ENCODE data around the gene ZG16.
"Not testable (repeated sequence)": the region's sequence is repeated elsewhere in the genome, so short reads cannot be mapped to it uniquely, and the experiment has no call there.

Gene ZG16

DNA sequence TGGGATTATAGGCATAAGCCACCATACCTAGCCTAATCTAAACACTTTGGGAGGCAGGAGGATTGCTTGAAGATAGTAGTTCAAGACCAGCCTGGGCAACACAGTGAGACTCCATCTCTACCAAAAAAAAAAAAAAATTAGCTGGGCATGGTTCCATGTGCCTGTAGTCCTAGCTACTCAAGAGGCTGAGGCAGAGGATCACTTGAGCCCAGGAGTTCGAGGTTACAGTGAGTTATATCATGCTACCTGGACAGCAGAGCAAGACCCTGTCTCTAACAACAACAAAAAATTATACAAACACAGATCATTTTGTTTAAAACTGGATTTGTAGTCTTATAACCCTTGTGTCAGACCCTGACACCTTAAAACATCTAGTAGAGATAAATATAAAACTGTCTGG lies 24.5 kb upstream of the ZG16 start:
- DNase-seq: no peak

- DNase-seq: peak; percentile 25
Observed at GRCh38 chr16:29756654-29757053, 21.4 kb upstream of the ZG16 start.

- not testable (repeated sequence) for DNase-seq
Observed at GRCh38 chr16:29757086-29757485, 21.0 kb upstream of the ZG16 start.

DNA sequence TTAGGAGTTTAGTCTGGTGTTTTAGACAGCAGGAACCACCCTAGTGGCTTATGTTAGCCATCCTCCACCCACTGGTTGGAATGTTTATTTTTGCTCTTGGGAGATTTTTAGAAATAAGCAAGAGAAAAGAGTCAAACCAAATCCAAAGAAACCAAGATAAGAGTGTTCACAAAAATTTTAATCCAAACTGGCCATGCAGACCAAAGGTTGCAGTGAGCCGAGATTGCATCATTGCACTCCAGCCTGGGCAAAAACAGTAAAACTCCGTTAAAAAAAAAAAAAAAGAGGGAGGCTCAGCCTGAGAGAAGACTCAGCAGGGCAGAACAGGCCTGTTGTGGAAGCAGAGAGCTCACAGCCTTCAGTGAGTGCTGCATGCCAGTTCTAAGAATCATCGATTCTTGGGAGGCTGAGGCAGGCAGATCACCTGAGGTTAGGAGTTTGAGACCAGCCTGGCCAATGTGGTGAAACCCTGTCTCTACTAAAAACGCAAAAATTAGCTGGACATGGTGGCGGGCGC lies 20.0 kb upstream of the ZG16 start:
- no peak for DNase-seq

DNA sequence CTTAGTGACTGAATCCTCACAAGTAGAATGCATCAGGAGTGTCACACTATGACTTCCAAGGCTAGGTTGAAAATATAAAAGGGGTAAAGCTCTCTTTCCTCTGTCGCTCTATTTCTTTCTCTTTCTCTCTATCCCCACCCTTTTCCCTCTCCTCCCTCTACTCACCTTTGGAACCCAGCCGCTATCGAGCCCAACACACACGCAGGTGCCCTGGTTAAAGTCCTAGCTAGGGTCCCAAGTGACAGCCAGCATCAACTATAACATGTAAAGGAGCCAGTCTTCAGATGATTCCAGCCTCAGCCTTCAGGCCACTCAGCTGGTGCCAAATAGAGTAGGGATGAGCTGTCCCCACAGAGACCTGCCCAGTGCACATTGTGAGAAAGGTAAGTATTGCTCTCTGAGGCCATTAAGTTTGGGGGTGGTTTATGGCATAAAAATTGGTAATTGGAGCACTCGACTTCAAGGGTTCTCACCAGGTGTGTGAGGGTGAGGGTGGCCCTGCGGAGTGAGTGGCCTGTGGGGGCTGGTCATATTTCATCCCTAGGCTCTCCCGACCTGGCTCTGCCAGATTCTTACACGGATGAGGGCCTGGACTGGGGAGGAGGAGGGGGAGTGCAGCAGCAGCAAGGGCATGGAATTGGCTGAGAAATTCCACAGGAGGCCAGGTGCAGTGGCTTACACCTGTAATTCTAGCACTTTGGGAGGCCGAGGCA lies 17.3 kb upstream of the ZG16 start:
- DNase-seq: no peak

GRCh38 chr16:29761280-29761651 lies 16.8 kb upstream of the ZG16 start:
- DNase-seq: not testable (repeated sequence)

DNA sequence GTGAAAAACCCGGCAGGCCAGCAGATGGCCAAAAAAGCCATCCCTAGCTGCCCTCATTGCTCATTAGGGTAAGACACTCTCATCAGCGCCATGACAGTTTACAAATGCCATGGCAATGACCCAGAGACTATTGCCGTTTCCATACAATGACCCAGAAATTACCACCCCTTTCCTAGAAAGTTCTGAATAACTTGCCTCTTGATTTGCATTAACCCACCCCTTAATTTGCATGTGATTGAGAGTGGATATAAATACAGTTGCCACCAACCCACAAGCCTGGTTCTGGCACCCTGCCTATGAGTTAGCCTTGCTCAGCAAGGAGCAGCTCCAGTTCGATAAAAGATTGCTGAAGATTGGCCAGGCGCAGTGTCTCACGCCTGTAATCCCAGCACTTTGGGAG lies 16.2 kb upstream of the ZG16 start:
- DNase-seq: no peak

DNA sequence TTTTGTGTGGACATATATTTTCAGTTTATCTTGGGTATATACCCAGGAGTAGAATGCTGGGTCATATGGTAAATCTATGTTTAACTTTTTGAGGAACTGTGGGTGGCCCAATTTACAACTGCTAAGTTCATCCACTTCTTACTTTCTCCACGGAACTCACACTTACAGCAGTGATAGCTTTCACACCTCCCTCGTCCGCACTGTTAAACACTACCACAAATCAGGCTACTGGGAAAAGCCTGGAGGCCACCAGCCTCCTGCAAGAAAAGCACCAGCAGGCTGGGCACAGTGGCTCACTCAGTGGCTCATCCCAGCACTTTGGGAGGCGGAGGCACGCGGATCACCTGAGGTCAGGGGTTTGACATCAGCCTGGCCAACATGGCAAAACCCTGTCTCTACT lies 14.7 kb upstream of the ZG16 start:
- DNase-seq: no peak

DNA sequence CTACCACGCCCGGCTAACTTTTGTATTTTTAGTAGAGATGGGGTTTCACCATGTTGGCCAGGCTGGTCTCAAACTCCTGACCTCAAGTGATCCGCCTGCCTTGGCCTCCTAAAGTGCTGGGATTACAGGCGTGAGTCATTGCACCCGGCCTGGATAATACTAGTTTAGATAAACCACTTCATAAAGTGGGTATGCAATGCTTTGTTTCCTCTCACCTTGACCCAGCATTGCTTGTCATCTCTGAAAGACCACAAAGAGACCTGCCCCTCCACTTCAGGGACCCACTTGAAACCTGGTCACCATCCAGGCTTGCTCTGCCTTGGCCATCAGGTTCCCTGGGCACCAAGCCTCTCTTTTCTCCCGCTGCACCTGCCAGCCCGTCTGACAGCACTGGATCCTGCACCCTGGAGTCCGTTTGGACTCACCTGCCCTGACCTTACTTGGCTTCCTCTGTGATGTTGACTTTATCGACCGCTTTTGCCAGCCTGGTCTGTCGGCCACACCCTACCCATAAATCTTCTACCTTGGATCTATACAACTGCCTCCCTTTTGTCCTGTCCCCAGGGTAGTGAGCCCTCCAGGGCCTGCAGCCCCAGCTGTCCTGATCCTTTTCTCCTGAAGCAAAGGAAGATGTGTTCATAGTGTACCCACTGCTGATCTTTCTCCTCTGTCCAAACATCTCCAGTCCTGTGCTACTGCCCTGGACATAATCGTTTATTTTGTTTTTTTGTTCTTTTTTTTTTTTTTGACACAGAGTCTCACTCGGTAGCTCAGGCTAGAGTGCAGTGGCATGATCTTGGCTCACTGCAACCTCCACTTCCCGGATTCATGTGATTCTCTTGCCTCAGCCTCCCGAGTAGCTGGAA lies 12.7 kb upstream of the ZG16 start:
- DNase-seq: no peak

- no peak for DNase-seq
Observed at GRCh38 chr16:29766571-29766970, 11.5 kb upstream of the ZG16 start.

DNA sequence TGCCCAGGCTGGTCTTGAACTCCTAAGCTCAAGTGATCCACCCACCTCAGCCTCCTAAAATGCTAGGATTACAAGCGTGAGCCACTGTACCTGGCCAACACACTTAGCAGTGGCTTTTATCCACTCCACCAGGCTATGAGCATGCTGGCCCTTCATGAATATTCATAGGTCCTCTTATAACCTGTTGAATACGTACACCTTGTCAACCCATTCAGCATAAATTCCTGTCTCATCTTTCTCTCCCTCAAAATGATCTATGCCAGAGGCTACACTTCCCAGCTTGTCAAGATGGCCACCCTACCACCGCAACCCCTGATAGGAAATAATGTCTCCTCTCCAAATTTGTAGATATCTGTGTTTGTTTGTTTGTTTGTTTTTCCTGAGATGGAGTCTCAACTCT lies 11.0 kb upstream of the ZG16 start:
- DNase-seq: no peak

DNA sequence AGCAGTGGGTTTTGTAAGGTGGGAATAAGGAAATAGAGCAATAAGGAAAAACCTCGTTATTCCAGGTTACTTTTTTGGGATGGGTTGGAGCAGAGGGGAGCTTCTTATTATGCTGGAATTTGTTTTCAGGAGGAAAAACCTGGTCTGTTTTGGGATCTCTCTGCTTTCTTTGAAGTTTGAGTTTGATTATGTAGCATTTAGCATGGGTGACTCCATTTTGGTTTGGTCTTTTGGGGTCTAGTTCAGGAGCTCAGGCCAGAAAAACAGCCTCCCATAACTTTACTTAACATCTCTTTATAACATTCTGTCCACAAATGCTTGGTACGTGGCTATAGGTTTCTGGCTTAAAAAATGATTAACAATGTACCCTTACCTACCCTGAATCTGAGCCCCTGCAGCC lies 8.5 kb upstream of the ZG16 start:
- no peak for DNase-seq

- no peak for DNase-seq
Observed at GRCh38 chr16:29770250-29770929, 7.7 kb upstream of the ZG16 start.

DNA sequence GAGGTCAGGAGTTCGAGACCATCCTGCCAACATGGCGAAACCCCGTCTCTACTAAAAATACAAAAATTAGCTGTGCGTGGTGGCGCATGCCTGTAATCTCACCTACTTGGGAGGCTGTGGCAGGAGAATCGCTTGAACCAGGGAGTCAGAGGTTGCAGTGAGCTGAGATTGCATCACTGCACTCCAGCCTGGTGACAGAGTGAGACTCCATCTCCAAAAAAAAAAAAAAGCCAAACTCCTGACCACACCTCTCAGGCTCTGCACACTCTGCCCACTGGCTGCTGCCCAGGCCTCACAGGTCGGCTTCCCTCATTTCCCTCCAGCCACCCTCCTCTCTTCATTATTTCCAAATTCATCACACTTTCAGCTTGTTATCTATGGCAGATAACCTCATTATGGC lies 5.7 kb upstream of the ZG16 start:
- DNase-seq: not testable (repeated sequence)

DNA sequence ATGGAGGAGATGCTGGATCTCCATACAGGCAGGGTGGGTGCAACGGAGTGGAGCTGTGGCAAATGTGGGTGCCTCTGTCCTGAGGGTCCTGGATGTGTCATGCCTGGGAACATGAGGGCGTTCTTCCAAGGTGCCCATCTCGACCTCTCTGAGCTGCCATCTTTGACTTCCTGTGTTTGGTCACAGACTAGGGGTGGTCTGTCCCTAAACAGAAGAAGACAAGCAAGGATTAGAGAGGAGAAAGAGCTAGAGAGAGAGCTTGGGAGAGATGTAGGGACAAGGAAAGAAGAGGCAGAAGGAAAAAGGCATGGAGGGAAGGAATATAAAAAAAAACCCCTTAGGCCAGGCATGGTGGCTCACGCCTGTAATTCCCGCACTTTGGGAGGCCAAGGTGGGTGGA lies 3.3 kb upstream of the ZG16 start:
- DNase-seq: no peak

GRCh38 chr16:29775742-29776408 lies 2.2 kb upstream of the ZG16 start:
- DNase-seq: no peak

- DNase-seq: no peak
Observed at GRCh38 chr16:29779474-29779873, 1.4 kb downstream of the ZG16 start.

DNA sequence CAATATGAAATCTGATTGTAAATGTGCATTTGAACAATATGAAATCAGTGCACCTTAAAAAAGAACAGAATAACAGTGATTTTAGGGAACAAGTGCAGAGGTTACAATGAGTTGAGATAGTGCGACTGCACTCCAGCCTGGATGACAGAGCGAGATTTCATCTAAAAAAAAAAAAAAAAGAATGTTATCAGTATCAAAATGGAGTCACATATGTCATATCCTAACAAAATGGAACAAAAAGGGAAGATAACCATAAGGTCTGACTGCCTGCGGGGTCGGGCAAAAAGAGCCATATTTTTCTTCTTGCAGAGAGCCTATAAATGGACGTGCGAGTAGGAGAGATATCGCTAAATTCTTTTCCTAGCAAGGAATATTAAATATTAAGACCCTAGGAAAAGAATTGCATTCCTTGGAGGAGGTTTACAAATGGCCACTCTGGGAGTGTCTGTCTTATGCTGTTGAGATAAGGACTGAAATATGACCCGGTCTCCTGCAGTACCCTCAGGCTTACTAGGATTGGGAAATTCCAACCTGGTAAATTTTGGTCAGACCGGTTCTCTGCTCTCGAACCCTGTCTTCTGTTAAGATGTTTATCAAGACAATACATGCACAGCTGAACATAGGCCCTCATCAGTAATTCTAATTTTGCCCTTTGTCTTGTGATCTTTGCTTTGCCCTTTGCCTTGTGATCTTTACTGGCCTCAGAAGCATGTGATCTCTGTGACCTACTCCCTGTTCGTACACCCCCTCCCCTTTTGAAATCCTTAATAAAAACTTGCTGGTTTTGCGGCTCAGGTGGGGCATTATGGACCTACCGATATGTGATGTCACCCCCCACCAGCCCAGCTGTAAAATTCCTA lies 5.3 kb downstream of the ZG16 start:
- DNase-seq: not testable (repeated sequence)

GRCh38 chr16:29784157-29784556 lies 6.1 kb downstream of the ZG16 start:
- no peak for DNase-seq

GRCh38 chr16:29784901-29785500 lies 6.9 kb downstream of the ZG16 start:
- DNase-seq: peak; percentile 74

DNA sequence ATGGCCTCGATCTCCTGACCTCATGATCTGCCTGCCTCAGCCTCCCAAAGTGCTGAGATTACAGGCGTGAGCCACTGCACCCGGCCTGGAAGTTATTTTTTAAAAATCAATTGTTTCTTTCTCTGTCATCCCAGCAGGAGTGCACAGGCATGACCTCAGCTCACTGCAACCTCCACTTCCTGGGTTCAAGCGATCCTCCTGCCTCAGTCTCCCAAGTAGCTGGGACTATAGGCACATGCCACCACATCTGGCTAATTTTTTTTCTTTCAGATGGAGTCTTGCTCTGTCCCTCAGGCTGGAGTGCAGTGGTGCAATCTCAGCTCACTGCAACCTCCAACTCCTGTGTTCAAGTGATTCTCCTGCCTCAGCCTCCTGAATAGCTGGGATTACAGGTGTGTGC lies 9.1 kb downstream of the ZG16 start:
- not testable (repeated sequence) for DNase-seq

DNA sequence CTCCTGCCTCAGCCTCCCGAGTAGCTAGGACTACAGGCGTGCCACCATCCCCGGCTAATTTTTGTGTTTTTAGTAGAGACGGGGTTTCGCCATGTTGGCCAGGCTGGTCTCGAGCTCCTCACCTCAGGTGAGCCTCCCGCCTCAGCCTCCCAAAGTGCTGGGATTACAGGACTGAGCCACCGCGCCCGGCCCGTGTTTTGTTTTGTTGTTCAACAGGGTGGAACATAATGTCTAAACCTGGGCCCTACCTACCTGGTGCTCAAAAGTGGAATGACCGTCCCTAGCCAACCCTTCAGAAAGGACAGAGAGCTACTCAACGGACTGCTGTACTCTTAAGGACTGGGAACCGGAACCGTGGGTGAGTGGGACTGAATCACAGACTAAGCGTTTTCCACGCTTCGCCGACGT lies 11.7 kb downstream of the ZG16 start:
- peak; percentile 3 for DNase-seq
